ENCODE measurements around the gene SPATA31D1.

- TF ChIP-seq POLR2AphosphoS5 (IDR thresholded peaks at IDR 0.05; ENCODE audit: low read depth, low read length) (no peak), TAF1 (IDR thresholded peaks at IDR 0.05; ENCODE audit: low read depth, low read length) (no peak), POLR2A (IDR thresholded peaks at IDR 0.05; ENCODE audit: low read depth, low read length) (no peak), POU2F2 (IDR thresholded peaks at IDR 0.05; ENCODE audit: low read depth, low read length) (no peak), SPI1 (IDR thresholded peaks at IDR 0.05; ENCODE audit: low read depth, low read length) (no peak), PAX5 (IDR thresholded peaks at IDR 0.05; ENCODE audit: insufficient read depth, low read length, severe bottlenecking) (no peak)
Observed at GRCh38 chr9:82037126-82037525, 48.6 kb downstream of the SPATA31D1 start.

All from GM12891 (cell line).